Epithelial cell of proximal tubule (primary cell): ENCODE measurements around the gene BCL2. TPM values are rescaled to one million over a fixed set of nuclear protein-coding genes. Genes with fewer than 3 reads are reported as not detected.

Source experiments
- DNase-seq: peaks from one replicate; pipeline ENCODE4 v3.0.0-alpha.2; 2011; ENCODE audit warnings: low read depth
- H3K4me3 ChIP-seq: 2 replicates; pipeline ENCODE4 v1.5.1; 2011; ENCODE audit warnings: low read depth, mild to moderate bottlenecking, low read length
- total RNA-seq: library from RNA; depleted of rRNA; stranded (reverse); fragments of >200 nt; gene quantifications from 2 replicates; pipeline ENCODE4 v1.2.3, GENCODE V29; 2015
- TF ChIP-seq, protein P1 (sequence below): conservative IDR thresholded peaks from 2 replicates; pipeline ENCODE4 v1.5.1; 2012; ENCODE audit warnings: low read depth, mild to moderate bottlenecking, low read length

BCL2 gene
- total RNA-seq, 1 donor from 2014 or later, result 4.7 TPM

DNA sequence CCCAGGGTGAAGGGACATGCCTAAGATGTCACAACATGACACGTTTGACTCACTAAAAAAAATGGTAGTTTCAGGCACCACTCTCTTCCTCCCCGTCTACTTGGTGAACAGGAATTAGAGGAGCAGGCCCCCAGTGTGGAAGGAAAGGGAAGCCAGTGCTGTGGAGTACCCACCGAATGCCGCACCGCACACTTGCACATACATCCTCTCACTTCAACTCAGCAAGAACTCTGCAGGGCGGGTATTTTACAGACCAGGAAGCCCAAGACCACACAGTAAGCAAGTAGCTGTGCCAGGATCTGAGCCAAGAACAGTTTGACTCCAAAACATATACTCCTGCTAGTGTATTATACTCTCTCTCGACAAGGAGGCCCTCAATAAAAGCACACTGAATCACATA, 69.8 kb downstream of the BCL2 start:
- TF ChIP-seq, protein P1, sequence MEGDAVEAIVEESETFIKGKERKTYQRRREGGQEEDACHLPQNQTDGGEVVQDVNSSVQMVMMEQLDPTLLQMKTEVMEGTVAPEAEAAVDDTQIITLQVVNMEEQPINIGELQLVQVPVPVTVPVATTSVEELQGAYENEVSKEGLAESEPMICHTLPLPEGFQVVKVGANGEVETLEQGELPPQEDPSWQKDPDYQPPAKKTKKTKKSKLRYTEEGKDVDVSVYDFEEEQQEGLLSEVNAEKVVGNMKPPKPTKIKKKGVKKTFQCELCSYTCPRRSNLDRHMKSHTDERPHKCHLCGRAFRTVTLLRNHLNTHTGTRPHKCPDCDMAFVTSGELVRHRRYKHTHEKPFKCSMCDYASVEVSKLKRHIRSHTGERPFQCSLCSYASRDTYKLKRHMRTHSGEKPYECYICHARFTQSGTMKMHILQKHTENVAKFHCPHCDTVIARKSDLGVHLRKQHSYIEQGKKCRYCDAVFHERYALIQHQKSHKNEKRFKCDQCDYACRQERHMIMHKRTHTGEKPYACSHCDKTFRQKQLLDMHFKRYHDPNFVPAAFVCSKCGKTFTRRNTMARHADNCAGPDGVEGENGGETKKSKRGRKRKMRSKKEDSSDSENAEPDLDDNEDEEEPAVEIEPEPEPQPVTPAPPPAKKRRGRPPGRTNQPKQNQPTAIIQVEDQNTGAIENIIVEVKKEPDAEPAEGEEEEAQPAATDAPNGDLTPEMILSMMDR, result no peak
- no peak overlapping the region for H3K4me3 ChIP-seq
- no peak for DNase-seq

DNA sequence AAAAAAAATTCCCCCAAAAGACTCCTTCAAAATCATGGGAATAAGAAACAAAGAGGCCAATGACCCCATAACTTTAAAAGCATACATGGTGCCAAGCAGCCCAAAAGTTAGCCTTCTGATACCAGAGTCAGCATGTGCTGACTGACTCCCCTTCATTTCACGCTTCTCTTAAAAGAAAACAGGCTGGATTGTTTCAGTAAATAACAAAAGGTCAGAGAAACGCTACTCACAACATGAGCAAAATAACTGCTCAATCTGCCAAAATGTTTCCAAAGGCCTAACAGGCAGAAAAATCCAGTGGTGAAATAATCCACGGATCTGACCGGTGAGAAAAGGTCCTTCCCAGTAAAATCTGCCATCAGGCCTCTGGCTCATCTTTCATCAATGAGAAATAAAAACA, 71.6 kb downstream of the BCL2 start:
- no peak for DNase-seq
- TF ChIP-seq, protein P1, result no peak
- H3K4me3 ChIP-seq, result no peak overlapping the region

DNA sequence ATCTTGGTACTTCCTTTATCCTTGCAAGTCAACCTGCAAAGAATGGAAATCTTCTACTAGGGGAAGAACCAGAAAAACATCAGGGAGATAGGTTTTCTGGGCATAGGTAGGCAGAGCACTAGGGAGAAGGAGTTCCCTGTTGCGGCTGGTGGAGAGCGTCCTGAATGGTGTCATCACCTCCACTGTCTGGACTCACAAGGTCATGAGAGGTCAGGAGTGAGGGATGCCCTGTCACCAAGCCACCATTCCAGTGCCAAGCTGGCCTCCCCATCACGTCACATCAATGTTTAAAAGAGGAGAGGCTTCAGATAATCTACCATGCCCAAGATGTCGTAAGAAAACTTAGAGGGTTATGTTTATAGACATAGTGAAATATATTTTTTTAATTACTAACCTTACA, 72.1 kb downstream of the BCL2 start:
- no peak overlapping the region for H3K4me3 ChIP-seq
- DNase-seq, result no peak
- TF ChIP-seq, protein P1, result no peak

DNA sequence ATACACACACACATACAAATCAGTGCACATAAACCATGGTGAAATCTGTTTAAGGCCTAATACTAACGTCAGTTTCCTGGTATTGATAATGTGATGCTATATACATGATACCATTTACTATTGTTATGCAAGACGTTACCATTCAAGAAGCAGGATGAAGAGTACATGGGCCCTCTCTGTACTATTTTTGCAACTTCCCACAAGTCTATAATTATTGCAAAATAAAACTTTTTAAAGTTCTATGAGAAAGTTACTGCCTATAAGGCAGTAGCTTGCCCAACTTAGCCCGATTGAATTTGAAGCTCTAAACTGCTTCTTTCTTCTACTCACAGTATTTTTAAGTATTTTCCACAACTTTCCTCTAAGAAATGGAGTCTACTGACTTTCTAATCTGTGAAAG, 74.0 kb downstream of the BCL2 start:
- H3K4me3 ChIP-seq, result no peak overlapping the region
- DNase-seq, result no peak
- TF ChIP-seq, protein P1, result no peak

DNA sequence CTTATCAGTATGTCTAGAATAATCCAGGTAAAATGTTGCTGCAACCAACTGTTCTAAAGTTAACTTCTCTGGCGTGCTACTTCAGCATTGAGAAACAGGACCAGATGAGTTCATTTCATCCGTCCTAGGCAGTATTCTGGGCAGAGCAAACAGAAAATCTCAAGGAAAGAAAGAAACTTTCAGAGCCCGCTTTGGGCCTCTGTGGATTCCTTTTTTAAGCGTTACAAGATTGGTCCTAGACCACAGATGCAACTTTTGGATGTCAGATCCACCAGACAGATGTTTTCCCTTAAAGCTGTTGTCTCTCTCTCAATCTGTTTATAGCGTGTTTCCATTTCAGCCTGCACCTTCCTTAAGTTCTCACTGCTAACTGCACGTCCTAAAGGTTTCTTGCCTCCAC, 75.0 kb downstream of the BCL2 start:
- TF ChIP-seq, protein P1, result no peak
- DNase-seq, result no peak
- H3K4me3 ChIP-seq, result no peak overlapping the region

DNA sequence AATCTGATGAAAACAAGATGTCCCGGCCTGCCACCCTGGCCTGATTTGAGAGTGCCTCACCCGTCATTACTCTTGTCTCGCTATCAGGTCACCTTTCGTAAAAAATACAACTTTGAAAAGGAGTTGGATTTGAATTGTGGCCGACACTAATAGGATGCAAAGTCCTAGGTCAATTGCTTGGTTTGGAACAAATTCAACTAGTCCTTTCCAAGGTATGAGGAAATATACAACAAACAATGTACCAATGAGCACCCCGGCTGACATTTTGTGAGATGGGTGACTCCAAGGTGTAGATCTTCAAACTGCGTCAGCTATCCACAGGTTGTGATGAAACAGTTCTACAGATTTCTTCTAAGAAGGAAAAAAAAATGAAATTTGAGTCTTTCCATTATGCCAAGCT, 77.8 kb downstream of the BCL2 start:
- no peak for DNase-seq
- H3K4me3 ChIP-seq, result no peak overlapping the region
- TF ChIP-seq, protein P1, result no peak

DNA sequence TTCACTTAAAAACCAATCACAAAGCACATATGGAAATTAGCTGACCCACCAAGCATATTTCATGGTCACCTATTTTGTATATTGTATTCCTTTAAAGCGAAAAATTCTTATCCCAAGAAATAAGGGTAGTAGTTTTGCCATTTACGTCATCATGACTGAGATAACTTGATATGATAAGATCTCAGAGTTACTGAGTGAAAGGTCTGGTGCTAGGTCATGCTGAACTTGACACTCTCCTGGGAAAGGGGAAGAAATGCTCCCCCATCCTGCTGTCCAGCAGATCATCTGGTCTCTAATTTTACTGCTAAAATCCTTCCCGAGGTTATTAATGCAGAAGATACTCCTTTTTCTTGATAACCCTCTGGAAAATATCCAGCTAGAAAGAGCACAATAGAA, 78.3 kb downstream of the BCL2 start:
- DNase-seq, result no peak
- TF ChIP-seq, protein P1, result no peak
- no peak overlapping the region for H3K4me3 ChIP-seq
